WTC11 (cell line): ENCODE measurements around the gene ZNF77. TPM values are rescaled to one million over a fixed set of nuclear protein-coding genes. Genes with fewer than 3 reads are reported as not detected.

Experiments used
- AFF4 ChIP-seq: sonication (generic); formaldehyde crosslinking; IDR thresholded peaks from 2 replicates; pipeline ENCODE4 v1.8.1; 2023; ENCODE audit warnings: mild to moderate bottlenecking, missing genetic modification reagents, borderline replicate concordance
- ARID4B ChIP-seq: sonication (generic); formaldehyde crosslinking; IDR thresholded peaks from 2 replicates; pipeline ENCODE4 v1.8.0; 2023; ENCODE audit warnings: missing genetic modification reagents, mild to moderate bottlenecking, borderline replicate concordance
- CREM ChIP-seq: sonication (generic); formaldehyde crosslinking; IDR thresholded peaks from 2 replicates; pipeline ENCODE4 v1.8.1; 2022; ENCODE audit warnings: mild to moderate bottlenecking, missing genetic modification reagents, moderate library complexity
- E2F5 ChIP-seq: sonication (generic); formaldehyde crosslinking; IDR thresholded peaks from 2 replicates; pipeline ENCODE4 v1.8.1; 2022; ENCODE audit warnings: mild to moderate bottlenecking, moderate library complexity, missing genetic modification reagents
- FOXK1 ChIP-seq: sonication (generic); formaldehyde crosslinking; IDR thresholded peaks from 2 replicates; pipeline ENCODE4 v1.8.0; 2022; ENCODE audit warnings: mild to moderate bottlenecking, moderate library complexity, missing genetic modification reagents
- GTF2I ChIP-seq: fragments of 250-450 bp; sonication (Bioruptor Pico); conservative IDR thresholded peaks from 2 replicates; pipeline ENCODE4 v1.4.0; 2021; ENCODE audit warnings: mild to moderate bottlenecking
- IRF2 ChIP-seq: sonication (generic); formaldehyde crosslinking; IDR thresholded peaks from 2 replicates; pipeline ENCODE4 v1.8.0; 2022; ENCODE audit warnings: low read depth, missing genetic modification reagents, borderline replicate concordance
- MXD4 ChIP-seq: fragments of 250-450 bp; sonication (Bioruptor Pico); IDR thresholded peaks from 2 replicates; pipeline ENCODE4 v1.8.0; 2021; ENCODE audit warnings: mild to moderate bottlenecking, moderate library complexity, borderline replicate concordance
- NR2C2 ChIP-seq: sonication (generic); formaldehyde crosslinking; IDR thresholded peaks from 2 replicates; pipeline ENCODE4 v1.8.0; 2022; ENCODE audit warnings: mild to moderate bottlenecking, missing genetic modification reagents
- OVOL2 ChIP-seq: fragments of 250-450 bp; sonication (Bioruptor Pico); IDR thresholded peaks from 2 replicates; pipeline ENCODE4 v1.9.0; 2021; ENCODE audit warnings: mild to moderate bottlenecking, borderline replicate concordance
- RORB ChIP-seq: fragments of 250-450 bp; sonication (Bioruptor Pico); IDR thresholded peaks from 2 replicates; pipeline ENCODE4 v1.9.0; 2021; ENCODE audit warnings: mild to moderate bottlenecking
- SMAD4 ChIP-seq: sonication (generic); formaldehyde crosslinking; IDR thresholded peaks from 2 replicates; pipeline ENCODE4 v1.8.0; 2022; ENCODE audit warnings: mild to moderate bottlenecking, missing genetic modification reagents
- SP1 ChIP-seq: sonication (generic); formaldehyde crosslinking; conservative IDR thresholded peaks from 2 replicates; pipeline ENCODE4 v1.8.1; 2022; ENCODE audit warnings: missing genetic modification reagents
- TCF7 ChIP-seq: sonication (generic); formaldehyde crosslinking; IDR thresholded peaks from 2 replicates; pipeline ENCODE4 v1.8.0; 2022; ENCODE audit warnings: mild to moderate bottlenecking, low read depth, missing genetic modification reagents, moderate library complexity
- TP53 ChIP-seq: sonication (generic); formaldehyde crosslinking; IDR thresholded peaks from 2 replicates; pipeline ENCODE4 v1.8.1; 2023; ENCODE audit warnings: mild to moderate bottlenecking, missing genetic modification reagents
- ZBTB21 ChIP-seq: sonication (generic); formaldehyde crosslinking; IDR thresholded peaks from 2 replicates; pipeline ENCODE4 v1.8.1; 2023; ENCODE audit warnings: mild to moderate bottlenecking, missing genetic modification reagents, borderline replicate concordance
- ZNF138 ChIP-seq: sonication (generic); formaldehyde crosslinking; conservative IDR thresholded peaks from 2 replicates; pipeline ENCODE4 v1.8.1; 2022; ENCODE audit warnings: mild to moderate bottlenecking, moderate library complexity, missing genetic modification reagents
- ZNF232 ChIP-seq: sonication (generic); formaldehyde crosslinking; IDR thresholded peaks from 2 replicates; pipeline ENCODE4 v1.8.0; 2022; ENCODE audit warnings: mild to moderate bottlenecking, missing genetic modification reagents
- total RNA-seq: library from RNA; stranded (reverse); gene quantifications from 3 replicates; pipeline ENCODE4 v1.2.3, GENCODE V29; 2021
- TF ChIP-seq, protein P1 (sequence below): sonication (generic); formaldehyde crosslinking; IDR thresholded peaks from 2 replicates; pipeline ENCODE4 v1.8.1; 2022; ENCODE audit warnings: low read depth, missing genetic modification reagents, borderline replicate concordance
- TF ChIP-seq, protein P2 (sequence below): sonication (generic); formaldehyde crosslinking; conservative IDR thresholded peaks from 2 replicates; pipeline ENCODE4 v1.8.1; 2023; ENCODE audit warnings: mild to moderate bottlenecking, low read depth, missing genetic modification reagents, moderate library complexity
- TF ChIP-seq, protein P3 (sequence below): fragments of 250-450 bp; sonication (Bioruptor Pico); IDR thresholded peaks from 2 replicates; pipeline ENCODE4 v2.1.2; 2022; ENCODE audit warnings: mild to moderate bottlenecking, moderate library complexity
- TF ChIP-seq, protein P4 (sequence below): fragments of 250-450 bp; sonication (Bioruptor Pico); conservative IDR thresholded peaks from 2 replicates; pipeline ENCODE4 v1.9.0; 2021; ENCODE audit warnings: mild to moderate bottlenecking

Gene ZNF77
- total RNA-seq, 1 experiment from 2014 or later = 4.7 TPM

DNA sequence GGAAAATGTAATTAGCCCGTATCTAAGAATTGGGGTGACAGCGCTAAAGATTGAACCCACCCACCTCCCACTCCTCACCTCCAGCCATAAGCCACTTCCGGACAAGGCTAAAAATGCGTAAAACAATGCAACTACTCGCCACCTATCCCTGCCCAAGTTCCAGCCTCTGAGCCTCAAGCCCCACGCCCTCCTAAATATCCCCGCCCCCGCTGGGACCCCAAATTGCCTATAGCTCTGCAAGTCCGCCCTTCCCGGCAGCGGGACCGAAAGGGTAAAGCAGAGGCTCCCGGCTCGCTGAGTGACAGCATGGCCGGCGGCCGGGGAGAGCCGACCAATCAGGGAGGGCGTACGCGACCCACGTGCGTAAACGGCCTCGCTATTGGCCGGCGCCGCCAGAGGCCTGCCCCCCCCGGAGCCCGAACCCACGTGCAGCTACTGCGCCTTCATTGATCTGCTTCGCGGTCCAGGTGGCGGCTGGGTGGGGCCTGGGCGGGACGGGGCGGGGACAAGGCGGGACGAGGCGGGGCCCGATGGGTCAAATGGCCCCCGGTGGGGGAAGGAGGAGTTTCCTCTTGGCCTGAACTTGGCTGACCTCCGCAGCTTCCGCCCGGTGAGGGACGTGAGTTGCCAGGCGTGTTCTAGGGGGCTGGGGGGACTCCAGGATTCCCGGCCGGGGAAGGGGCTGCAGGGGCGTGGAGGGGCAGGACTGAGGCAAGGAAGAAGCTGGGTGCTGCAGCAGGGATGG, 32.4 kb upstream of the ZNF77 start, which contains the start of gene TLE6 (continued):
- peak; percentile 98 for TF ChIP-seq SP1 (CRISPR knock-in tag)
- no peak for TF ChIP-seq ZBTB21 (CRISPR knock-in tag)
- TF ChIP-seq OVOL2 (CRISPR knock-in tag) = no peak
- TF ChIP-seq TCF7 (CRISPR knock-in tag) = no peak
- no peak for TF ChIP-seq RORB (CRISPR knock-in tag)
- TF ChIP-seq ARID4B (CRISPR knock-in tag) = no peak
- TF ChIP-seq FOXK1 (CRISPR knock-in tag) = peak; percentile 58; the same call in 1 of the 2 replicates
- TF ChIP-seq SMAD4 (CRISPR knock-in tag) = no peak
- TF ChIP-seq NR2C2 (CRISPR knock-in tag) = no peak
- TF ChIP-seq, protein P1, sequence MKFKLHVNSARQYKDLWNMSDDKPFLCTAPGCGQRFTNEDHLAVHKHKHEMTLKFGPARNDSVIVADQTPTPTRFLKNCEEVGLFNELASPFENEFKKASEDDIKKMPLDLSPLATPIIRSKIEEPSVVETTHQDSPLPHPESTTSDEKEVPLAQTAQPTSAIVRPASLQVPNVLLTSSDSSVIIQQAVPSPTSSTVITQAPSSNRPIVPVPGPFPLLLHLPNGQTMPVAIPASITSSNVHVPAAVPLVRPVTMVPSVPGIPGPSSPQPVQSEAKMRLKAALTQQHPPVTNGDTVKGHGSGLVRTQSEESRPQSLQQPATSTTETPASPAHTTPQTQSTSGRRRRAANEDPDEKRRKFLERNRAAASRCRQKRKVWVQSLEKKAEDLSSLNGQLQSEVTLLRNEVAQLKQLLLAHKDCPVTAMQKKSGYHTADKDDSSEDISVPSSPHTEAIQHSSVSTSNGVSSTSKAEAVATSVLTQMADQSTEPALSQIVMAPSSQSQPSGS = no peak
- TF ChIP-seq E2F5 (CRISPR knock-in tag) = no peak
- TF ChIP-seq GTF2I (CRISPR knock-in tag) = no peak
- TF ChIP-seq AFF4 = no peak
- TF ChIP-seq ZNF232 (CRISPR knock-in tag) = no peak
- 0 out of 2 replicates have a peak, but pooled peaks have one; percentile 41 for TF ChIP-seq CREM
- TF ChIP-seq, protein P2, sequence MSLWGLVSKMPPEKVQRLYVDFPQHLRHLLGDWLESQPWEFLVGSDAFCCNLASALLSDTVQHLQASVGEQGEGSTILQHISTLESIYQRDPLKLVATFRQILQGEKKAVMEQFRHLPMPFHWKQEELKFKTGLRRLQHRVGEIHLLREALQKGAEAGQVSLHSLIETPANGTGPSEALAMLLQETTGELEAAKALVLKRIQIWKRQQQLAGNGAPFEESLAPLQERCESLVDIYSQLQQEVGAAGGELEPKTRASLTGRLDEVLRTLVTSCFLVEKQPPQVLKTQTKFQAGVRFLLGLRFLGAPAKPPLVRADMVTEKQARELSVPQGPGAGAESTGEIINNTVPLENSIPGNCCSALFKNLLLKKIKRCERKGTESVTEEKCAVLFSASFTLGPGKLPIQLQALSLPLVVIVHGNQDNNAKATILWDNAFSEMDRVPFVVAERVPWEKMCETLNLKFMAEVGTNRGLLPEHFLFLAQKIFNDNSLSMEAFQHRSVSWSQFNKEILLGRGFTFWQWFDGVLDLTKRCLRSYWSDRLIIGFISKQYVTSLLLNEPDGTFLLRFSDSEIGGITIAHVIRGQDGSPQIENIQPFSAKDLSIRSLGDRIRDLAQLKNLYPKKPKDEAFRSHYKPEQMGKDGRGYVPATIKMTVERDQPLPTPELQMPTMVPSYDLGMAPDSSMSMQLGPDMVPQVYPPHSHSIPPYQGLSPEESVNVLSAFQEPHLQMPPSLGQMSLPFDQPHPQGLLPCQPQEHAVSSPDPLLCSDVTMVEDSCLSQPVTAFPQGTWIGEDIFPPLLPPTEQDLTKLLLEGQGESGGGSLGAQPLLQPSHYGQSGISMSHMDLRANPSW = no peak
- no peak for TF ChIP-seq TP53 (CRISPR knock-in tag)
- TF ChIP-seq MXD4 (CRISPR knock-in tag) = no peak
- no peak for TF ChIP-seq IRF2 (CRISPR knock-in tag)
- TF ChIP-seq ZNF138 = no peak
- TF ChIP-seq, protein P3, sequence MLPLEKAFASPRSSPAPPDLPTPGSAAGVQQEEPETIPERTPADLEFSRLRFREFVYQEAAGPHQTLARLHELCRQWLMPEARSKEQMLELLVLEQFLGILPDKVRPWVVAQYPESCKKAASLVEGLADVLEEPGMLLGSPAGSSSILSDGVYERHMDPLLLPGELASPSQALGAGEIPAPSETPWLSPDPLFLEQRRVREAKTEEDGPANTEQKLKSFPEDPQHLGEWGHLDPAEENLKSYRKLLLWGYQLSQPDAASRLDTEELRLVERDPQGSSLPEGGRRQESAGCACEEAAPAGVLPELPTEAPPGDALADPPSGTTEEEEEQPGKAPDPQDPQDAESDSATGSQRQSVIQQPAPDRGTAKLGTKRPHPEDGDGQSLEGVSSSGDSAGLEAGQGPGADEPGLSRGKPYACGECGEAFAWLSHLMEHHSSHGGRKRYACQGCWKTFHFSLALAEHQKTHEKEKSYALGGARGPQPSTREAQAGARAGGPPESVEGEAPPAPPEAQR (CRISPR knock-in tag) = no peak
- TF ChIP-seq, protein P4, sequence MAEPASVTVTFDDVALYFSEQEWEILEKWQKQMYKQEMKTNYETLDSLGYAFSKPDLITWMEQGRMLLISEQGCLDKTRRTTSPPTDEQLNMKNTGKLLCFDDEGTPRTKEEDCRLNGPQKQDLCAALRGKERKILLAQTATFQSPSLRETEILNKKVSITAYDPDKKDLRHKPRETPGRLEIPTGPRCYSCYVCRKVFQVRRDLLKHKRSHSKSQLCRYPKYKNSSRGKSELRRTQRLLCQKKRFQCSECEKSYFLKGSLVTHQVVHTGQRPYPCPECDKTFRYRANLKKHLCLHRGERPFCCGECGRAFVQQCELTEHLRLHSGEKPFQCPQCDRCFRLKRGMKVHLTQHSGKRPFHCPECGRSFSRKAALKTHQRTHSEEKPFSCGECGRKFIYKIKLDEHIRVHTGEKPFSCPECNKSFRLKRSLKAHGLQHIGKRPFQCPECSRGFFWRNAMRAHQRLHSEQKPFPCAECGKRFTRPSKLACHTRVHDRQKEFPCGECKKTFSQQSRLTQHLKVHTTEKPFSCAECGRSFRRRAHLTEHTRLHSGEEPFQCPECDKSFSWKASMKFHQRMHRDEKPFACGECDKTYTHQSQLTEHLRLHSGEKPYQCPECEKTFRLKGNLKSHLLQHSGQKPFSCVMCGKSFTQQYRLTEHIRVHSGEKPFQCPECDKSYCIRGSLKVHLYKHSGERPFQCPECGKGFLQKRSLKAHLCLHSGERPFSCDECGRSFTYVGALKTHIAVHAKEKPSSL (CRISPR knock-in tag) = no peak
